Epithelial cell of umbilical artery (primary cell): ENCODE data around the gene IFNA5. TPM values are rescaled to one million over a fixed set of nuclear protein-coding genes. Genes with fewer than 3 reads are reported as not detected.

Experiments
- total RNA-seq: library from RNA; depleted of rRNA; stranded (reverse); fragments of >200 nt; gene quantifications from 2 replicates; pipeline ENCODE4 v1.2.3, GENCODE V29; 2014

The IFNA5 gene
- under 0.01 TPM in 1 of 2 replicates, not detected in the other for total RNA-seq

GRCh38 chr9:21305213-21305612 is at the start of gene IFNA5:
Gene IFNA5 (minus strand): TSS chr9:21305313. CDS start chr9:21305256, 57 bp downstream.

DNA sequence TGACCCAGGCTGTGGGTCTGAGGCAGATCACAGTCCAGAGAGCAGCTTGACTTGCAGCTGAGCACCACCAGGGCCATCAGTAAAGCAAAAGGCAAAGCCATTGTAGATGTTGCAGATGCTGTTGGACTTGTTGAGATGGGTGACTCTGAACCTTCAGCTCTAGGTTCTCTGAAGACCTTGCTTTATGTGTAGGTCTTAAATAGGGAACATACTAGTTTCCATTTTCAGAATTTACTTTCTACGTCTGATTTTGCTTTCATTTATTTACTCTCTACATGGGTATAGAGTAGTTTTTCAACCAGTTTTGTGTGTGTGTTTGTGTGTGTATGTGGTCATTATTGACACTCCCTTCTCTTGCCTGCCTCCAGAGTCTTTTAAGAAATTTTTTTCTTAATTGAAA is 45.7 kb upstream of the IFNA5 start, which contains the start of gene IFNA6:
Gene IFNA6 (minus strand): TSS at position 101 of the 400 bp plus-strand sequence. CDS start 0 bp downstream, at position 101.

DNA sequence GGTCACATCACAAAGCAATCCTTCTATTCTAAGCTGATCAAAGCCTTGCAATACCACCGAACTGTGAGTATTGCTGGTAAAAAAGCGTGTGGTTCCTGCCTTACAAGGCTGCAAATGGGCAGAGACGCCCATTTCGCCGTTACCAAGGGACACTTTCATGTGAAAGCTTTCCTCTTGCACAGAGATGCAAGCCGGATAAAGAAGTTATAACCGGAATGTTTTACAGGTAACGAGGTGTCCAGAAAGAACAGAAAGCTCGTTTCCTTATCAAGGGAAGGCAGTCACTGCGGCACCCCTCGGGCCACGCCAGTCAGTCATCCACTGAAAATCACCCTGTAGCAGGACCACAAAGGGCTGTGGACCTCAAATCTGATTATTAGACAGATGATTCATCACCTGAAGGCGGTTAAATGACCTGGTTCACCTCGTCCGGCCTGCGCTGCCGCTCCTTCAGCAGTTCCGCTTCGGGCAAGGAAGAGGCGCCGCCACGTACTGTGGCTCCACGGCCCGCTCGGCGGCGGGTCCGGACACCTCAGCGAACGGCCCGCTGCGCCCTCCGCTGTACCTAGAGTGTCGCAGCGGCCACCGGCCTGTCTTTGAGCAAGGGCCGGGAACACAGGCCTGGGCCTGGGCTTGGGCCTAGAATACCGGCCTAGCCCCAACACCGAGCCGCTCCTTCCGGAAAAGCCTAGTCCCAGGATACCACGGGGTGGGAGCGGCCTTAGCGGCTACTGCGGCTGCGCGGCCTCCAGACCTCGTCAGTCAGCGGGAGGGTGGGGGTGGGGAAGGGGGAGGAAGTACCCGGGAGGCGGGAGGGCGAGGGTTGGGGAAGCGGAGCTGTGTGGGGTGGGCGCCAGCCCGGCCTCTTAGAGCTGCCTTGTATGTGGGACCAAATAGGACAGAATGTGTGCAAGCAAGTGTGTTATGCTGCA is 29.9 kb upstream of the IFNA5 start, which contains the start of gene KLHL9:
Gene KLHL9 (minus strand): TSS at position 704 of the 932 bp plus-strand sequence. CDS start 545 bp downstream, at position 159.

Other genes with a start within 250 kb of the IFNA5 start
- gene IFNB1, start 227.4 kb downstream of the IFNA5 start, total RNA-seq: 0.46 TPM in 1 of 2 replicates, not detected in the other
- gene IFNW1, start 163.5 kb downstream of the IFNA5 start, total RNA-seq: not detected in 2 replicates
- gene IFNA21, start 138.7 kb downstream of the IFNA5 start, total RNA-seq: not detected in 2 replicates
- not detected in 2 replicates for gene IFNA4, start 117.7 kb downstream of the IFNA5 start, total RNA-seq
- not detected in 2 replicates for gene IFNA7, start 103.1 kb downstream of the IFNA5 start, total RNA-seq
- gene IFNA10, start 98.2 kb downstream of the IFNA5 start, total RNA-seq: not detected in 2 replicates
- not detected in 2 replicates for gene IFNA16, start 88.0 kb downstream of the IFNA5 start, total RNA-seq
- not detected in 2 replicates for gene IFNA17, start 77.1 kb downstream of the IFNA5 start, total RNA-seq
- gene IFNA14, start 65.3 kb downstream of the IFNA5 start, total RNA-seq: not detected in 2 replicates
- 37.7 and 38.8 TPM in 2 replicates for gene KLHL9, start 30.1 kb upstream of the IFNA5 start, total RNA-seq
- not detected in 2 replicates for gene IFNA6, start 45.6 kb upstream of the IFNA5 start, total RNA-seq
- not detected in 2 replicates for gene IFNA13, start 62.7 kb upstream of the IFNA5 start, total RNA-seq
- gene IFNA2, start 80.1 kb upstream of the IFNA5 start, total RNA-seq: not detected in 2 replicates
- gene IFNA8, start 103.8 kb upstream of the IFNA5 start, total RNA-seq: not detected in 2 replicates
- gene IFNA1, start 135.1 kb upstream of the IFNA5 start, total RNA-seq: not detected in 2 replicates
- 0.32 and 3.6 TPM in 2 replicates for gene IFNE, start 177.0 kb upstream of the IFNA5 start, total RNA-seq